Stimulated activated naive CD8-positive, alpha-beta T cell treated with anti-CD3 and anti-CD28 coated beads, Interleukin-15, Interleukin-2, amounts not matched to agents 100 U/mL and 50 U/mL, for 24 hours (primary cell): ENCODE data around the gene SHF.
A peak's percentile ranks its signal among the peaks of the same experiment; 100 is the strongest.
"Not testable (repeated sequence)": the region's sequence is repeated elsewhere in the genome, so short reads cannot be mapped to it uniquely, and the experiment has no call there.

Source experiments
- ATAC-seq: fragments of 150-1000 bp; cut with Tn5 transposase; one replicate; pipeline ENCODE4 v1.10.0; 2021
- DNase-seq: peaks from one replicate; pipeline ENCODE4 v3.0.0; 2021

The SHF gene, protein sequence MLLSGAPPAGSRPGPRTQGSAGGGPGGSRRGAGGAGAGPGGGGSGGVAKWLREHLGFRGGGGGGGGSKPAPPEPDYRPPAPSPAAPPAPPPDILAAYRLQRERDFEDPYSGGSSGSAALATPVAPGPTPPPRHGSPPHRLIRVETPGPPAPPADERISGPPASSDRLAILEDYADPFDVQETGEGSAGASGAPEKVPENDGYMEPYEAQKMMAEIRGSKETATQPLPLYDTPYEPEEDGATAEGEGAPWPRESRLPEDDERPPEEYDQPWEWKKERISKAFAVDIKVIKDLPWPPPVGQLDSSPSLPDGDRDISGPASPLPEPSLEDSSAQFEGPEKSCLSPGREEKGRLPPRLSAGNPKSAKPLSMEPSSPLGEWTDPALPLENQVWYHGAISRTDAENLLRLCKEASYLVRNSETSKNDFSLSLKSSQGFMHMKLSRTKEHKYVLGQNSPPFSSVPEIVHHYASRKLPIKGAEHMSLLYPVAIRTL

DNA sequence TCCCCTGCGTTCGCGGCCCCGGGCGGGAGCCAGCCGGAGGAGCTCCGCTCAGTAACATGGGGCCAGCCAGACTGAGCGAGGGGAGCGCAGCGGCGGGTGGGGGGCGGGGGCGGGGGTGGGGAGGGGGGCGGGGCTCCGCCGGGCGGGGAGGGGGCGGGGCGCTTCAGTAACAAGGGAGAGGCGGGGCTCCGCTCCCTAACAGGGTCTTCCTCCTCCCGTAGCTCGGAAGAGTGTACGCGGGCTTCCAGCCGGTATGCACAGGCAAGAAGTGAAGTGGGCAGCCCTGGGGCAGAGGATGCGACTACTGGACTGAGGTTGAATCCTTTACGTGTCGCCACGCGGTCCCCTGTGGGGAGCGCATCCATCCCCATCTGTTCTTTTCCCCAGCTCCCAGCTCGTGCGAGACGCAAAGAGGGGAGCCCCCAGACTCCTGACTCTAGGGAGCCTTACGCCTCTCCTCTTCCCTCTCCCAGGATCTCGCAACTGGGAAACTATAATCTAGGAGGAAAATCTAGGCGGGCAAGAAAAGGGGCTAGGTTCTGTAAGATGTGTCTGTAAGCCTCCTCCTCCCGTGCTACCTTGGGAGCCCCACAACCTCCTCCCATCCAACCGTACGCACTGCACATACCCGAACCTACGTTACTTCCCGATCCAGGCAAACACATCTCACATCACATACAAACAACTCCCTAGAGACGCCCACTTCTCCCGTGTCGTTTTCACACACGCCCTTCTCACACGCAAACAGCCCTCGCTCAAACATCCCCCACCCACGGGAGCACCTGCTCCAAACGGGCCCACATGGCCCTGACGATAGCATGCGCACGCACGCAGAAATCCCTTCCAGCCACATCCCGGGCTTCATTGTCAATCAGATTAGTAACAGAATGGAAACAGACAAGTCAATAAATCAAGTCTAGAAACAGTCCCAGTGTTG is at the start of gene SHF:
TSS of gene SHF (minus strand) at position 73 of the 937 bp plus-strand sequence. CDS start at position 58, 15 bp downstream.
- DNase-seq (peak; percentile 80), ATAC-seq (peak; percentile 77)

DNA sequence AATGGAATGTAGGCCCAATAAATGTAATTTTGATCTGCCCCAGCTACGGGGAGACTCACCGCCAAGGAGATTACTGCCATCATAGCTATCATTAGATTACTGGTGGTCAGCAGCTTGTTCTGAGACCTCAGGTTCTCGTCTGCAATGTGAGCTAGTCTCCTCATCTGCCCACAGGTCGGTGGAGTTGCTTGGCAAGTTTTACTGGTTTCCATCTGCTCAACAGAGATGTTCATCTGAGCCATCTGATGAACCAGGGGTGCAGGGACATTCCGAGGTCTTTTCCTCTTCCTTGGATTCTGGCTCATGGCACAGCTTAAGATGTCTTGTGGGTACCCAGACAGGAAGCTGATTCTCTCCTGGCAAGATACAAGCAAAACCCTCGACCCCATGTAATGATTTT is 49.0 kb upstream of the SHF start:
- not testable (repeated sequence) for DNase-seq, ATAC-seq

DNA sequence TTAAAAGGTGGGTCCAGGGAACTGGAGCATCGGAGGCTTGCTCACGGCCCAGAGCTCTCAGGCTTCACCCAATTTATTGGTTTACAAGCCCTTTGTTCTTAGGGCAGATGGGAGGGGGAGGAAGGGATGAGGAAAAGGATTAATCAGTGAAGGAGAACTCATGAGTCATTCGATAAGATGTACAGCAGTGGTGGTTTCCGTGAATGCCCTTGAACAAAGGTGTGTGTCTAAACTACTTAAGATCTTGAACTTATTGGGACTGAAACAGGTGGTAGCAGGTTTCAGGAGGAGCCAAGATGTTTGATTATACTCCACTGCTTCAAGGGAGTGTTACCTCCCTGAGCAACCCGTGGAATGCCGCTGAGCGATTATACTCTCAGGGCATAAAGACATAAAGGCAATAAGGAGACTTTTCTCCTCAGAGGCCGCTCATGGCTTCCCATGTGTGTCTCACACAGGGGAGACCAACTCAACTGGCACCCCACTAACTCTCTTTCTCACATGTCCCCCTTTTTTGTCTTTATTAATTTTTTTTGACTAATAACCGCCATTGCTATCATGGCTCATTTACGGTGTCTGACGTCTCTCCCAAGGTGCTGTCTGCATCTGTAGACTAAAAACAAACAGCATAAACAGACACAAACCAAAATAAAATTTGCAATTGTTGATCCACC is 46.9 kb upstream of the SHF start:
- no peak for ATAC-seq
- no peak for DNase-seq

DNA sequence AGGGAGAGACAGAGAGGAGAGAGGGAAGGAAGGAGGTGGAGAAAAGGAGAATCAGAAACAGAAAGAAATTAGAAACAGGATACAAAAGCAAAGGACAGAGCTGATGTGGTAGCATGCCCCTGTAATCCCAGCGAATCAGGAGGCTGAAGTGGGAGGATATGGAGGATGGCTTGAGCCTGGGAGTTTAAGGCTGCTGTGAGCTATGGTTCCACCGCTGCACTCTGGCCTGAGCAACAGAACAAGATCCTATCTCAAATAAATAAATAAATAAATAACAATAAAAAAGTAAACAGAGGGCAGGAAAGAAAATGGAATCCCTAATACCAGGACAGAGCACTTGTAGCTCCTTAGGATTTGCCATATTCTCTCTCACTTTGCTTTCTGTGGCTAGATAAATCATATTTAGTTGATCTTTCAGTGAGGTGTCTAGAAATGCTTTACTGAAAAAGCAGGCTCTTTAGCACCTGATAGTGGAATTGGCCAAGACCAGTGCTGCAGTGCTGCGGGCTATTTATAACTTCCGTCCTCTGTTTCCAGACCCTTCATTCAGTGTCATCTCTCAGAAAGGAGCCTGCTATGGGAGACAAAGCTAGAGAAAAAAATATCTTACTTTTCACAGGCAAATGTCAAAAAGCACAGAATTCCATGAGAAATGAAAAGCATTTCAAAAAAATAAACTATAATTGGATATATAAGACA is 44.2 kb upstream of the SHF start:
- no peak for DNase-seq
- ATAC-seq, result no peak

DNA sequence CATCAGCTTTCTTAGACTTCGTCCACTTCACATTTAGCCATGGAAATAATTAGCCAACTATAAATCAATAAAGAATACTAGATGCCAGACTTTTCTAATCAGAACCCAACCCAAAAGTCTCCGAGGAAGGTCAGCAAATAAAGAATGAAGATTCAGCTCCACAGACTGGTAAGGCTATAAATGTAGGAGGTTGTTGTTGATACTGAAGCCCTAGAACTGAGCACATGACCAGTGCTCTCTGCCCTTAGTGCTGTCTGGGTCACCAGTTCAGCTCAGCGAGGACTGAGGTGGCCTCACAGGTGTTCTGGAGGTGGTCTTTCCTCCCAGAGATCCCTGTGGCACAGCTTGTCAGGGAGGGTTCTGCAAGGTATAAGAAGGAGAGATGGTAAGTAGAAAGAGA is 43.4 kb upstream of the SHF start:
- ATAC-seq, result no peak
- DNase-seq, result no peak

DNA sequence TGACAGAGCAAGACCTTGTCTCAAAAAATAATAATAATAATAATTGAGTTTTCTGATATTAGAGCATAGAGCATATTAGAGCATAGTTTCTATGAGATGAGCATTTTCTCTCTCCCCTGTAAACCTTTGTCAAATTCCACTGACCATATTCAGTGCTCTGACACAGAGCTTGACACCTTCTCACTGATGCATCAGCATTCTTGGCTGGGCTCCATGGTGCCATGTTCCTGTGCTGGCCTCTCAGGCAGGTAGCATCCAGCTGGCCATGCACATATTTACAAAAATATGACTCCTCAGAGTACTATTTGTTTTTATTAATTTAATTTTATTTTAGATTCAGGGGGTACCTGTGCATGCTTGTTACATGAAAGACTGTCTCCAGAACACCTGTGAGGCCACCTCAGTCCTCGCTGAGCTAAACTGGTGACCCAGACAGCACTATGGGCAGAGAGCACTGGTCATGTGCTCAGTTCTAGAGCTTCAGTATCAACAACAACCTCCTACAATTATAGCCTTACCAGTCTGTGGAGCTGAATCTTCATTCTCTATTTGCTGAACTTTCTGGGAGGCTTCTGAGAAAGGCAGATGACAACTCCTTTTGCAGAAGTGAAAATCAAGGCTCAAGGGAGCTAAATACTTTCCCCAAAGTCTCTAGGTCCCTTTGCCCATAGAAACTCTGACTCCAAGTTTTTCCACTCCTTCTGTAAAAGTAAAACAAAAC is 42.6 kb upstream of the SHF start:
- no peak for ATAC-seq
- no peak for DNase-seq

DNA sequence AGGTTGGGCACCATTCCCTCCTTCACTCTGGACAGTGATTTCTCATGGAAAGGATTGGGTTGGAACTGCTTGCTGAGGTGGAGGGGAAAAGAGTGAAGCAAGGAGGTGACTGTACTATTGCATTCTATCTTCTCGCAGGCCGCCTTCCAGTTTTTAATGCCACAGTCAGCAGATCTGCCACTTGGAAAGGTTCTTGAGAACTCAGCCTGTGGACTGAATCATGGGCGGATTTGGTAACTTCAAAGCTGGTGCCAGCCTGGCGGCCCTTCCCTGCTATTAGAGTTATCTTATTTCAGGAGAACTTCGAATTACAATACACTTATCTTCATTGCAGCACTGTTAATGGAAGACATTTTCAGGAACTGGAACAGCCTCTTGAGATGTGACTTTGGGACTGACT is 41.2 kb upstream of the SHF start:
- ATAC-seq (no peak), DNase-seq (no peak)

DNA sequence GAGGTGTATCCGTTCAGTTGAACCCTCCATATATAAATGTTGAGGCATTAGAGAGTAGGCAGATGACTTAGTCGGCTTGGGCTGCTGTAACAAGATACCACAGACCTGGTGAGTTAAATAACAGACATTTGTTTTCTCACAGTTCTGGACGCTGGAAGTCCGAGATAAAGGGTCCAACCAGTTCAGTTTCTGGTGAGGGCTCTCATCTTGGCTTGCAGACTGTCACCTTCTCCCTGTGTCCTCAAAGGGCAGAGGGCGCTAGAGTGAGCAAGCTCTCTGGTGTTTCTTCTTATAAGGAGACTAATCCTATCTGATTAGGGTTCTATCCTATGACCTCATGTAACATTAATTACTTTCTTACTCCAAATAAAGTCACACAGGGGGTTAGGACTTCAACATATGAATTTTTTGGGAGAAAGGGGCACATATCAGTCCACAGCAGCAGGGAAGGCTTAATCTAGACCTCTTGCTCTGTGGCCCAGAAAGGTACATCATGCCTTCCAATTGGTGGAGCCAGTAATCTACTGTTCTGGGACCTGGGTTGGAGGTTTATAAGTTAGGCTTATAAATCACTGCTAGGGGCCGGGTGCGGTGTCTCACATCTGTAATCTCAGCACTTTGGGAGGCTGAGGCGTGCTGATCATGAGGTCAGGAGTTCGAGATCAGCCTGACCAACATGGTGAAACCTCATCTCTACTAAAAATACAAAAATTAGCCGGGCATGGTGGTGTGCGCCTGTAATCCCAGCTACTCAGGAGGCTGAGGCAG is 37.9 kb upstream of the SHF start:
- DNase-seq, result no peak
- ATAC-seq, result no peak

DNA sequence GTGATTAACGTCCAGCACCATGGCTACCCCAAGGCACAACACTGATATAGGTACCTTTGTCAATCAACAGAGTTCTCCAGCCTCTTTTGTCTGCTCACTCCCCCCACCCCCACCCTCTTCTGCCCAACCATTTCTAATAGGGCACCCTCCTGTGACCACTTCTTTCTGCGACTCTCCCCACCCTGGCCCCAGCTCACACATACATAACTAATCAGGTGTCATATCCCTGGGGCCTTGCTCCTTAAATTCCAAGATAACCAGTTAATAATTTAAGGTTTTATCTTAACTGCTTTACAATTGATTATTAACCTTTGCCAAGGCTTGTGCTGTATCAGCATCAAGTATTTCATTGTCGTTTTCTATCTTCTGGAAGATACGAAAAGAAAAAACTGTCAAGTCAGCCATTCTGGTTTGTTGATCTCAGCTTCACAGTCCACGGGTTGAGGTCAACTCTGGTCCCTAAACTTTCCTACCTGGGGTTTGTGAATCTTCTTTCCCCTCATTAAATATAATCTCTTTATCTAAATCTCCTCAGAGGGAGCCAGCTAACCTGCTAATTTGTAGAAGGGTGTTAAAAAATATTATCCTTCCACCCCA is 37.0 kb upstream of the SHF start:
- ATAC-seq (no peak), DNase-seq (no peak)

DNA sequence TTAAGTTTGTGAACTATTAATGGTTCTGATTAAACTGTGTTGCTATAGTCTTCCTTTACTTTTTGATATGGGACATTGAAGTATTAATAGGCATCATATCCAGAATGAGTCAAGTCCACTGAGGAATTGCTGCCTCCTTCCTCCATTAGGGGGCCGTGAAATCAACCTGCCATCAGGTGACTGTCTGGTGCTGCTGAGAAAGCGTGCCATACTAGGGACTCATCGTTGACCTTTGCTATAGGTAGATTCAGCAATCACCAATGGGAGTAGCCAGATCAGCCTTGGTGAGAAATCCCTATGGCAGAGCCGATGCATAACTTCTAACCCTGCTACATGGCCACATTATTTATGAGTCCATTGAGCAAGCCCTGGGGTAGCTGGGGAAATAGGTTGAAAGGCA is 34.2 kb upstream of the SHF start:
- ATAC-seq, result no peak
- DNase-seq, result no peak

DNA sequence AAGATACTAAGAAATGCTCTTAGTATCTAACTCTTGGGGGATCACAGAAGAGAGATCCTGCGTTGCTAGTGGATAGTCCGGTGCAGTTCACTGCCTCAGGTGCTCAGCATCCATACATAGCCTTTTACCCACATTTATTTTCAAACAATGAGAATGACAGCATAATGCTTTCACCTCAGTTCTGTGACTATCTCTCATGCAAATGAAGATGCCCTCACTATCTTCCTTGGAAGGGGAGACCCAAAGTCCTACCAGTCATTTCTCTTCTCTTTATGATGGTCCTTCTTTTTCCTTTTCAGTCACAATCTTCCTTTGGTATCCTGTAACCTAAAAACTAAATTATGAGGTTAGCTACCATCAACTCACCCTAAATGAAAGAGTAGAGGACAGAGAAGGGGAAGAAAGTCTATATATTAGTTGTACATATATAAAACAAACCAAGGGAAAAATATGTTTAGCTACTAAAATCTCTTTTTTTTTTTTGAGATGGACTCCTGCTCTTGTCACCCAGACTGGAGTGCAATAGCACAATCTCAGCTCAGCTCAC is 33.4 kb upstream of the SHF start:
- ATAC-seq (no peak), DNase-seq (no peak)

DNA sequence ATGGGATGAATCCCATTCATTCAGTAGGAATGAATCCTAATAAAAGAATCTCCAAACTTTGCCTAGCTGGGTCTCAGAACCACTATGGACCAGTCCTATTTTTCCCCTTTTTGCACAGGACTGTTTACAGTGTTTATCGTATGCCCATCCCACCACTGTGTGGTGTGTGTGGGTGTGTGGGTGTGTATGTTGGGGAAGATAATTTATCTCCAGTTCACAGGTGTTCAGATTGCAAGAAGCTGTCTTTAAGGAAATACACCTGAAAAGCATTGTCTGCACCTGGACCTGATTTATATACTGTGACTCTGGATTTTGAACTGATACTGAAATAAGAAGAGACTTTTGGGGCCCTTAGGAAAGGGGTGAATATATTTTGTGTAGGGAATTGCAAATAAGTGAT is 24.7 kb upstream of the SHF start:
- DNase-seq (no peak), ATAC-seq (no peak)

DNA sequence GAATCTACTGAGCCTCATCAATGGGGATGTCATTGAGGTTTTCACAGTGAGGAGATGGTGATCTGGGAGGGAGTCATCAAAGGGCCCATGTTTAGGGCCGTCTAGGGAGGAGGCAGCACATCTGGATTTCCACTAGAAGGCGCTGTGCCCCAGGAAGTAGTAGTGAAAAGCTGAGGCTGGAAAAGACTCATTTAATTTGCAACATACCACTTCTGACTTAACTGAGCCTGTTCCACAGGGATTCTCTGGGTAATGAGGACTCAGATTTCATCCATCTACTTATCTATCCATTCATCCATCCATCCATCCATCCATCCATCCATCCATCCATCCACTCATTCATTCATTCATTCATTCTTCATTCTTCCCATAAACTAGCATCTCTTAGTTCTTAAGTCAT is 17.4 kb upstream of the SHF start:
- DNase-seq (peak; percentile 72), ATAC-seq (peak; percentile 48)

DNA sequence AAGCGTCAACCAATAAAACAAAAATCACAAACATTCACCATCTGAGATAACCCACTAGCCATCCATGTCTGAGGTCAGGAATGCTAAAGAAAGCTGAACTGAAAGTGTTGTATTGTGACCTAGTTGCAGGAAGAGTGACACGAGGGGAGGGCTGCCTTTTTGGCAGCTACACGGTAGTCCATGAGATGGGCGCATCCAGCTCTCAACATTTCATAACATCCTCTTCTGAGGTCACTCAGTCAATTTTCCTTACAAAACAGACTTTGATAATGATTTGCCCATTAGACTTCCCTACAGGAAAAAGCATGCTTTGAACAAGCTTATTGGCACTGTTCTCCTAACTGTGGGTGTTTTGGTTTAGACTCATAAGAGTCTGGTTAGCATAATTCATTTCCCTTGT is 15.4 kb upstream of the SHF start:
- DNase-seq (no peak), ATAC-seq (no peak)

DNA sequence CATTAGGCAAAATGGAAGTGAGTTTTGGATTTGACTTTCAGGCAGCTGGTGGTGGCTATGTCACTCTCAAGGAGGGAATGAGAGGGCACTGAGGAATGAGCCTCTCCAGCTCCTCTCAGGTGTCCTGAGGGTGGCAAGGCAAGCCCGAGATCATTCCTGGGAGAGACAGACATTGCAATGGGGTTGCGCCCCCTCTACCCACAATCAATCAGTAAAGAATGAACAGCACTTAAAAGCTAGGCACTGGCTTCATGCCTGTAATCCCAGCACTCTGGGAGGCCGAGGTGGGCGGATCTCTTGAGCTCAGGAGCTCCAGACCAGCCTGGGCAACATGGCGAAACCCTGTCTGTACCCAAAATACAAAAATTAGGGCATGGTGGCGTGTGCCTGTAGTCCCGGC is 14.1 kb upstream of the SHF start:
- ATAC-seq, result no peak
- DNase-seq, result no peak

DNA sequence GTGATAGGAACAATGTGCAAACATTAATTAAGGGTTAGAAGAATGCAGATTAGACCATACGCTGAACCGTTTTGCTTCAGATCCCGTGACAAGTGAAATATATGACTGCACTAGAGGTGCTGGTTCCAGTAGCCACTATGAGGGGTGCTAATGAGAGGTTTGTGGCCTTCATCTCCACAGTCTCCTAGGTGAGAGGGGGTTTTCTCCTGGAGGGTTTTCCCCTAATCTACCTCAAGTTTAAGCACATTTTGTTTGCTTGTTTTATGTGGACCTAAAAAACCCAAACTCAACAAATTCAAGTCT is 13.7 kb upstream of the SHF start:
- no peak for DNase-seq
- ATAC-seq, result no peak

DNA sequence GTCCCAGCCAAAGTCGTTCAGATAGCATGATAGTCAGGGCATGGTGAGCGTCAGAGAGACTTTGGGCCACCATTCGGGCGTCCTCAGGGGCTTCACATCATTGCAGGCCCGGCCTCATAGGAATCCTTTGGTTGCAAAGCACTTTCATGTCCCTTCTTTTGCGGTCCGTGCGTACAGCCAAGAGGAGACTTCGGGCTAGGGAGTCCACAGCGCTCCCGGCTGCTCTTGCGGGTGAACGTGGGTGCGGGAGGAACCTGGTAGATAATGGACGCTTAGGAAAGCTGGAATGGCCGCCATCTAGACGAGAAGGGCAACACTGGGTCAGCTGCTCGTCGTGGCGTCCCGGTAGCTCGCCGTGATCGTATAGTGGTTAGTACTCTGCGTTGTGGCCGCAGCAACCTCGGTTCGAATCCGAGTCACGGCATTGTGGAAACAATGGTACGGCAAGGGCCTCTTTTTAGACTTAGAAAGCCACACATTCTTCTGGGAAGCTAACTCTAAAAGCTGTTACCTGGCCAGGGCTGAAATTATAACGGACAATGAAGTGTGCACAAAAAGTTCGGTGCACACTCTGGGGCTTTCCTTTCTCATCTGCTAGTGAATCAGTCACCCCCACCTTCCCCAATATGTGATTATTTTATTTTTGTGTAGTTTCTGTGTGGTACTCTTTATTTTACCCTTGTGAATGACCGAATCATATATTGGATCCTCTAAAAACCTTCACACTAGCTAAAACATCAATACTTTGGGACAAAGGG is 13.2 kb upstream of the SHF start:
- ATAC-seq, result peak; percentile 29
- peak; percentile 86 for DNase-seq

DNA sequence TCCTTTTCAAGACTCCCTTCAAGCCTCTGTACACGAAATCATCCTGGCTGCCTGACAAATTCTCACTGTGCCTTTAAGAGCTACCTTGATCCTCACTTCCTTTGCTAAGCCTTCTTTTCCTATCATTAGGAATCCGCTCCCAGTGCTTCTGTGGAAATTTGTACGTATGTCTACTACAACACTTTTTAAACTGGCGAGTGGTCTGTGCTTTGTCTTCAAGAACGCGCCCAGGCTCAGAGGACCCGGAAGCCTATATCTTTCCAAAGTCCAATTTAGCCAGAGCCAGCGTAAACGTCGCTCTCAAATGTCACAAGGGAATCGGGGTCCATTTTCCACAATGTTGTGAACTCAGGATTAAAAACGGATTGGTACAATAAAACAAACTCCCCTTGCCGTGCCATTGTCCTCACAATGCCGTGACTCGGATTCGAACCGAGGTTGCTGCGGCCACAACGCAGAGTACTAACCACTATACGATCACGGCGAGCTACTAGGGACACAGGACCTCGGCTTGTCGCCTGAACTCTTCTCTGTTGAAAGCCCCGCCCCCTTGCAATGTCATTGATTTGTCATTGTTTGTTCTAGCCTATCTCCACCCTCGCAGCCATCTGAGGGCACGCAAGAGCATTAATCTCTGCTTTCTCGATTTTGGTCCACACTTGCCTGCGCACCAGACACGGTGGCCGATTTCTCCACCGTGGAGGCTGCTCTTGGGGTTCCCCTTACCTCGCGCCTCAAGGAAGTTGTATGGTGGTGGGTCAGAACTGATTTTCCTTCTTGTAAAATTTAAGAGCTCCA is 12.4 kb upstream of the SHF start:
- DNase-seq (peak; percentile 91), ATAC-seq (peak; percentile 48)
